IPS-18c (cell line): ENCODE data around the gene ANAPC15.
"Not testable (repeated sequence)": the region's sequence is repeated elsewhere in the genome, so short reads cannot be mapped to it uniquely, and the experiment has no call there.

Experiments used
- H3K4me3 ChIP-seq: 2 replicates; pipeline ENCODE4 v1.7.0; 2013; ENCODE audit warnings: low read depth, mild to moderate bottlenecking, low read length, moderate library complexity; ENCODE audit not compliant: insufficient read depth
- H3K9me3 ChIP-seq: one replicate; pipeline ENCODE4 v1.6.1; 2013; ENCODE audit warnings: mild to moderate bottlenecking, low read length, moderate library complexity; ENCODE audit not compliant: control insufficient read depth, insufficient read depth

Gene ANAPC15

DNA sequence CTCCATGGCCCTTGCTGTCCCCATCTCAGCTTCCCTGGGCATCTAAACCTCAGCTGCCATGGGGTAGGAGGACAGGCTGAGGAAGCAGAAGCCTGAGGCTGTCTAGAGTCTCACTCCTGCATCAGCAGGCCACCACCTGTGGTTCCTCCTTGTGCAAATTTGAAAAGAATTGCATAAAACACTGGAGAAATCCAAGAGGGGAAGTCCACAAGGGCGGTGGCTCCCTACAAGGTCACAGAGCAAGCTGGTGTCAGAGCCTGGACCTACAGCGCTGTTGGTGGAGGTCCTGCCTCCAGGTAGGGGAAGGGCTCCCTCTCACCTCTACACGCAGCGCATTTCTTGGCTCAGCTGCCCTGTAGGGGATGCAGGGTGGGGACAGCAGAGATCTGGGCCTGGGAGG lies 23.0 kb upstream of the ANAPC15 start, which contains the start of gene FOLR3:
Gene FOLR3 (plus strand): TSS at position 253 of the 400 bp plus-strand sequence. CDS start 228 bp downstream, outside the sequence.
- not testable (repeated sequence) for H3K9me3 ChIP-seq, H3K4me3 ChIP-seq

DNA sequence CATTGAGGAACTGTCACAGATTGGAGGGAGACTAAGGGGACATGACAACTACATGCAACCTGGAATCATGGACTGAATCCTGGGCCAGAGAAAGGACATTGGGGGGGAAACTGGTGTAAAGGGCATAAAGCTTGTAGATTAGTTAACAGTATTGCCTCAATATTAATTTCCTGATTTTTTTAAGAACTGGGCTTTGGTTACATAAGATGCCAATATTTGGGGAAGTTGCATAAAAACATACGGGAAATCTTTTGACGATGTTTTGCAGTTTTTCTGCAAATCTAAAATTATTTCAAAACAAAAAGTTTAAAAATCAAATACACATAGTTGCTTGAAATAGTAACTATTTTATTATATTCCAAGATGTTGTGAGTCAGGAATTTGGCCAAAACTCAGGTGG lies 20.2 kb upstream of the ANAPC15 start:
- Histone ChIP-seq H3K4me3 (no peak overlapping the region), H3K9me3 (no peaks in the 10 kb centered on the region)

DNA sequence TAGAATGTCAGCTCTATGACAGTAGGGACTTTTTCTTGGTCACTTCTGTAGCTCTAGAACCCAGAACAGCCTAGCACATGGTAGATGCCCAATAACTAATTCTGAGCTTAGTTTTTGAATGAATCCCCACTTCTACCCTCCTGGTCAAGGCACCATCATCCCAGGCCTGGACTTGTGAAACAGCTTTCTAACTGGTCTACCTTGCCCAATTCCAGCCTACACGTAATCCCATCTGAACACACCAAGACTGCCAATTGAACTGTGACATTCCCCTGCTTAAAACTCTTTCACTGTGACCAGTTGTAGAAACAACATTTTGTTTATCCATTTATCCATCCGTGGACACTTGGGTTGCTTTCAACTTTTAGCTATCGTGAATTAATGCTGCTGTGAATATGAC lies 16.9 kb upstream of the ANAPC15 start:
- H3K9me3 ChIP-seq = no peaks in the 10 kb centered on the region
- H3K4me3 ChIP-seq = no peak overlapping the region

DNA sequence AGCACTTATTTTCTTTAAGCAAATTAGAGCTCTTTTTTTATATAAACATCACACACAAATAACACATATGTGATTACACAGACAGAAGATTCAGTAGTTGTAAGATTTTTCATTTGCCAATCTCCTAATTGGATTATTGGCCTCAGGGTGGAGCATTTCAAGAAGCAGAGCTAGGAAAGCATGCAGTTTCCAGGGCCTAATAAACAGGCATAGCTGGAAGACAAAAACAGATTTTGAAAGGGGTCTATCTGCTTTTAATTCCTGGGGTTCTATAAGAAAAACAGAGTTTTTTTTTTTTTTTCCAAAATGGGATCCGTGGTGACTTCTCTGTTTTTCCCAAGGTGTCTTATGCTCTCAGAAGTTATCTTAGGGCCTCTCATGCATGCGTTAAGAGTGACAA lies 15.4 kb upstream of the ANAPC15 start:
- Histone ChIP-seq H3K4me3 (no peak overlapping the region), H3K9me3 (no peaks in the 10 kb centered on the region)

DNA sequence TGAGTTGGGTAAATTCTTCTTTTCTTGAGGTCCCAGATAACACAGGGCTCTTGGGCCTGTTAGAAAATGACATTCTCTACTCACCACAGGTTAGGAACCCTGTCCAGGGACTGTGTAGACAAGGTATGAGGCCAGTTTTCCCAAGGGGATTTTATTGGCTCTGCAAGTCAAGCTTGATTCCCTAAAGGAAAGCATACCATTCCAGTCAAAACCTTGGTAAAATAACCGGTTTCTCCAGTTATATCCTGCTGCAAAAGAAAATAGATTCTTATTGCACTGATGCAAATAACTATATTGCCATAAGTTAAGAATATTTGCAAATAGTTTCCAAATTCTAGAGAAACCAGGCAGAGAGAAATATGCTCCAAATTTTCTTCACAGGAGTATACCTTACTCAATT lies 13.5 kb upstream of the ANAPC15 start:
- Histone ChIP-seq H3K4me3 (no peak overlapping the region), H3K9me3 (no peaks in the 10 kb centered on the region)

DNA sequence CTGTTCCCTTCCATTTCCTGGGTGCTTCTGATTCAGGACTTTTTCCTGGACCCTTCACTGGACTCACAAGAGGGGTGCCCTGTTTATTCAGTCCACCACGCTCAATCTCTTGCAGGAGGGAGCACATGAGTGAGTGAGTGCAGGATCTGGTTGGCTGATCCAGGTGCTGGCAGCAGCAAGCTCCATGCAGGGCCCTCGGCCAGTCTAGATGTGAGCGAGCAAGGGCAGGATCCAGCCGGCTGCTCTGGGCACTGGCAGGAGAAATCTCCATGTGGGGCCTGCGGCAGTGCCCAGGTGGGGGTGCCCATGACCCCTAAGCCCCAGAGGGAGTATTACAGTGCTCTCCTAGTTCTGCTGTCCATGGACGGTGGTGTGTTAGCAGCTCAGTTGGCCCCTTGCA lies 11.6 kb upstream of the ANAPC15 start:
- no peaks in the 10 kb centered on the region for H3K9me3 ChIP-seq

DNA sequence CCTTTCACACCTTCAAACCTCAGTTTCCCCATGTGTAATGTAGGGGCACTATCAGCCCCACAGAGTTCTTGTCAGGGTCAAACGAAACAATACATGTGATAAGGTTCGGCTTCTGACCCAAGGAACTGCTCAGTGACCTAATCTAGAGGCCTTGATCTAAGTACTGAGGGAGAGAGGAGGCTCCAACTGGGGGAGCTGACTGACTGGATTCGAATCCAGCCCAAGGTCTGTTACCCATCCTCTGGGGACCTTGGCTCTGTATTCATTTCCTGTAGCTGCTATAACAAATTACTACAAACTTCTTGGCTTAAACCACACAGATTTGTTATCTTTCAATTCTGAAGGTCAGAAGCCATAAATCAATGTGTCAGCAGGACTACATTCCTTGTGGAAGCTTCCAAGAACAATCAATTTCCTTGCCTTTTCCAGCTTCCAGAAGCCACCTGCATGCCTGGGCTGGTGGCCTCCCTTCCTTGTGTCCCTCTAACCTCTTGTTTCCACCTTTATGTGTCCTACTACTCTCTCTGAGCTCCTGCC lies 10.7 kb upstream of the ANAPC15 start:
- Histone ChIP-seq H3K9me3 (no peaks in the 10 kb centered on the region), H3K4me3 (no peak overlapping the region)

More for the DNA sequence above, 11.6 kb upstream of the ANAPC15 start:
- H3K4me3 ChIP-seq = no peak overlapping the region

DNA sequence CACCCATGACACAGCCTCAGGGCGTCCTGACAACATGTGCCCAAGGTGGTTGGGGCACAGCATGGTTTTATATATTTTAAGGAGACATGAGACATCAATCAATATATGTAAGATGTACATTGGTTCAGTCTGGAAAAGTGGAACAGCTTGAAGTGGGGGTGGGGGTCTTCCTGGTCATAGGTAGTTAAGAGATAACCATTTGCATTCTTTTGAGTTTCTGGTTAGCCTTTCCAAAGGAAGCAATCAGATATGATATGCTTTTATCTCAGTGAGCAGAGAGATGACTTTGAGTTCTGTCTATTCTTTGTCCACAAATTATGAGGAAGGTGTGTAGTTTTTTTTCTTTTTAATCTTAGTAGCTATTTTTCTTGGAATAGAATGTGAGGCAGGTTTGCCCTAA lies 10.1 kb upstream of the ANAPC15 start:
- Histone ChIP-seq H3K9me3 (no peaks in the 10 kb centered on the region), H3K4me3 (no peak overlapping the region)

DNA sequence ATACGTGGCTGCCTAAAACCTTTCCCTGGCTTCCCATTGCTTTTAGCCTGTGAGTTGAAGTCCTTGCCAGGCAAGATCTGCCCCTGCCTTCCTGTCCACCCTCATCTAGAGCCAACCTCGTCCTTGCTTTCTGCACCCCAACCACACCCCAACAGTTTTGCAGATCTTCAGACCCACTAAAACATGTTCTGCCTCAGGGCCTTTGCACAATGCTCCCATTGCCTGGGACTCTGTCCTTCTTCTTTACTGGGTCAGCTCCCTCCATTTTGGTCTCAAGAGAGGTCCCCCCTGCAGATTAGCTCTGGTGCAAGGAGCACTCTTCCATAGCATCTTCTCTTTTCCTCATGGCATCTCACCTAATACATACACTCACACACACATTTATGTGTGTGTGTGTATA lies 8.4 kb upstream of the ANAPC15 start:
- Histone ChIP-seq H3K4me3 (no peak overlapping the region), H3K9me3 (no peaks in the 10 kb centered on the region)

DNA sequence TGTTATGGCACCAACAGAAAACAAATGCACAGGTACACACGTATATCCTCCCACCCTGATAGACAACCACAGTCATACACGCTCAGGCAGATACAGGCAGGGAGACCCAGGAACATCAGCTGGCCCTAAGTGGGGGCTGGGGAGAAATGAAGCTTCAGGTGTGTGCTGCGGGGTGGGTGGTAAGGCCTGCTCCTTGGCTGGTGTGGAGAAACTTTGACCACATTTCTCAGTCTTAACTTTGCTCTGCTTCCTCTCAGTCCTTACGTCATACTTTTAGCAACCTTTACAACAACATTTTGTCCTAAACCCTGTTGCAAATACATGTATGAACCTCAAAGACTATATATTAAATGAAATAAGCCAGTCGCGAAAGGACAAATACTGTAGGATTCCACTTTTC lies 6.7 kb upstream of the ANAPC15 start:
- H3K9me3 ChIP-seq = no peaks in the 10 kb centered on the region
- no peak overlapping the region for H3K4me3 ChIP-seq

DNA sequence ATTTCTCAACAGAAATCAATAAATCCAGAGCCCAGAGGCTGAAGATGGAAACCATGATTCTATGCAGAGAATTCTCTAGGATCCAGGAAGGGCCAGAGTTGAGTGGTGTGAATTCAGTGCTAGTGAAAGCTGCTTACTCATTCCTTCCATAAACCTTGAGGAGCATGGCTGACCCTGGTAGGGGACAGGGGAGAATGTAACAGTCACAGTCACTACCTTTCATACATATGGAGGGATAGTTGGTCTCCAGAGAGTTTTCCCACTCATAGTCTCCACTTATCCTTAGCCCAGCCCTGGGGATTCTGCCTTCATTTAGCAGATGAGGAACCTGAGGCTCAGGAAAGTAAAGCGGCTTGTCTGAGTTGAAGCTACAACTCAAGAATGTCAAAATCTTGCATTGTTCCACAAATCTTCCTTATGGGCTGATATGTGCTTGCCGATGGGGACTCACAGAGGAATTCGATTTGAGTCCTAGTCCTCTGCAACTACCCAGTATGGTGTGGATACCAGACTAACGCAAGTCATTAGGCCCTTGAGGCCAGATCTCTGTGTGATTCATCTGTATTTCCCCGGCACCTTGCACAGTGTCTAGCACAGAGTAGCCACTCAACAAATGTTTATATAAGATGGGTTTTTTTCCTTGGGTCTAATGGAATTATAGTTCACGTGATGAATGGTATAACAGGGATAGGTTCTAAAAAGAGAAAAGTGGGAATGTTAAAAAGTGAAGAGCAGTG lies 3.7 kb upstream of the ANAPC15 start:
- Histone ChIP-seq H3K4me3 (no peak overlapping the region), H3K9me3 (no peaks in the 10 kb centered on the region)

DNA sequence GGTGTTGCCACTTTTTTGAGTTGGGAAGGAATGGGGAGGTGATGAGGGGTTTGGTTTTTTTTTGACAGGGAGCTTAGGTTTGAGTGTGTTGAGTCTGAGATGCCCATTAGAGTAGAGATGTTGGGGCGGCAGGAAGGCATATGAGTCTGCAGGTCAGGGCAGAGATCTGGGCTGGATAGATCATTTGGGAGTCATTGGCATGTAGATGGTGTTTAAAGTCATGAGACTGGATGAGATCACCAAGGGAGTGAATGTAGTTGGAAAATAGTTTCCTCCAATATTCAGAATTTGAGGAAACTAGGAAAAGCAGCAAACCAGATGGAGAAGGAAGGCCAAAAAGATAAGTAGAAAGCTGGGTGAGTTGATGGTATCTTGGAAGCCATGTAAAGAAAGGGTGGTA lies 2.1 kb upstream of the ANAPC15 start:
- no peak overlapping the region for H3K4me3 ChIP-seq
- H3K9me3 ChIP-seq = no peaks in the 10 kb centered on the region

DNA sequence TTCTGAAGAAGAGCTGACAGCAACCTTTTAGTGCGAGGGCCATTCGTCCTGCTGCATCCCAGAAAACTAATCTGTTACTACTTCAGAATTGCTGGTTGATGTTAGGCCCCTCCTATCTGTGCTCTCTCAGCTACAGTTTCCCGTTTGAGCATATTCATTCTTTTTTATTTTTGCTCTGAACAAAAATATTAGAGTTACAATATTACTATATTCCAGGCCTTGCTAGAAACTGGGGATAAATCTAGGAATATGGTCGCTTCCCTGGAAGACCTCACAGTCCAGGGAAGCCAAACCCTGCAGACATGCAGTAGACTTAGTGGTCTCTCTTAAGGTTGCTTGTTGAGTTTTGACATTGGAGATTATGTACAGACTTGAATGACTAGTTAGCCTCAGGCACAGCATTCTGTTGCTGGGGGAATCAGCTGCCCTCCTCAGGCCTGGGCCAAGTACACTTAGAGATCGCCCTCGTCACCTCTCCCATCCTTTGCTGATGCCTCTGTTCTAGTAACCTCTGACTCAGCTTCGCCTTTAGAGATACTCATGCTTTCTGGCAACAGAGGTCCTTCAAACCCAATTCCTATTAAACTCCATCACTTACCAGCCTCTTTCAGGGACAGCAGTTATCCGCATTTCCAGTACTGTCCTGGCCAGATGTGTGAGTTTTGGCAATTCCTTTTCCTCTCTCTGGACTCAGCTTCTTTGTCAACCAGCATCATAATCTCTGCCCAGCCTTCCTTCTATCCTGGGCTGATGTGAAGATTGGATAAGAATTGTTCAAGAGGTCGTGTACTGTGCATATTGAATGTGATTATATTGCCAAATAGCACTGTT lies 698 bp upstream of the ANAPC15 start:
- Histone ChIP-seq H3K9me3 (no peaks in the 10 kb centered on the region), H3K4me3 (peak overlapping the region; percentile 86)

DNA sequence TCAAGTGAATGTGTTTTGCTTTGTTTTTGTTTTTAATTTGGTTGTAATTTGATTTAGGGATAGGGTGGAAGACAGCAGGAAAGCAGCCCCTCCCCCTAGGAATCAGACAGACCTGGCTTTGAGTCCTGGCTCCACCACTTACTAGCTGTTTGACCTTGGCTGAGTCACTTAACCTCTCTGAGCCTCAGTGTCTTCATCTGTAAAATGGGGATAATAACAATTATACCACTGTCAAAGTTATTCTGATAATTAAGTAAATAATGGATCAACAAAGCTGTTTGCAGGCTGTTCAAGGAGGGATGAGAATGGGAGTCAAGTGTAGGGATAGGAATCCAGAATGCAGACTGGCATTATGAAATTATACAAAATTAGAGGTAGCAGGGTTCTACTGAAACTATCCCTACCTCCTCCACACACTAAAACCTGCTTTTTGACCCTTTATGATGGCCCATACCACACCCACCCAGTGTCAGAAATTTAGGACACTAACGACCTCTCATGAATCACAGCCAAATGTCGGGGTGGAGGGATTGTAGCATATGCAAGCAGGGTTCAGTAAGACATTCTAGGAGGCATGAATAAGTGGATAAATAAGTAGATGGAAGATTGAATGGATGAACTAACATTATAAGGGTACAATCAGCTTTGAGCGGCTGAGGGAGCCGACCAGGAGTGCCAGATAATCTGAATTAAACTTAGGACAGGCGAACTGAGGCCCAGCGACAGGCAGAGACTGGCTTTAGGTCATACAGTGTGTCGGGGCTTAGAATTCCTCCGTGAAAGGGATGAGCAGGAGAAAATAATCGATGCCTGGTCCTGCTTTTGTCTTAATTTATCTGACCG lies 974 bp downstream of the ANAPC15 start:
- Histone ChIP-seq H3K4me3 (peak overlapping the region; percentile 86), H3K9me3 (no peaks in the 10 kb centered on the region)

DNA sequence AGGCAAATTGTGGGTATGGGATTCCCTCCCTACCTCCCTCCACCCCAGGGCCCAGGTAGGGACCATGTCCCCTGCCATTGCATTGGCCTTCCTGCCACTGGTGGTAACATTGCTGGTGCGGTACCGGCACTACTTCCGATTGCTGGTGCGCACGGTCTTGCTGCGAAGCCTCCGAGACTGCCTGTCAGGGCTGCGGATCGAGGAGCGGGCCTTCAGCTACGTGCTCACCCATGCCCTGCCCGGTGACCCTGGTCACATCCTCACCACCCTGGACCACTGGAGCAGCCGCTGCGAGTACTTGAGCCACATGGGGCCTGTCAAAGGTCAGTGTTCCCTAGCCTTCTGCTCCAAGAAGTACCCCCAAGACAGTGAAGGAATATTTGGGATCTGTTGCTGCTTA lies 6.6 kb downstream of the ANAPC15 start, which contains the start of gene TOMT:
Gene TOMT (plus strand): TSS at position 37 of the 400 bp plus-strand sequence. CDS start 28 bp downstream, at position 65.
- H3K9me3 ChIP-seq = no peaks in the 10 kb centered on the region
- H3K4me3 ChIP-seq = no peak within 1 kb of the TSS

DNA sequence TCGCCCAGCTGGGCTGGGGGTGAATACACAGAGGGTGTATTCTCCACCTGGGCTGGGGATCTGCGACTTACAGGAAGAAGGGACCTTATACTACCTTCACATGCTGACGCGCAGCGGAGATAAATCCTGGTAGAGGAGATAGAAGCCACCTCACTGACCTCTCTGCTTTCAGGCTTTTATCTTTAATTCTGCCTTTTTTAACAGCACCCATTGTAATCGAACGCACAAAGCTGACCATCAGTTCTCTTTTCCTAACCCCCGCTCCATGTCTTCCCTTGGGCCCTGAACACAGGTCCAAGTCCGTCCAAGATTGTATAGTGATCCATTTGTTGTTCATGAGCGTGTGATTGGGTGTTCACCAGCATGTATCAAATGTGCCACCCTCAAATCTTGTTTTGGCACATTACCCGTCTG lies 8.7 kb downstream of the ANAPC15 start:
- H3K4me3 ChIP-seq = peak overlapping the region; percentile 29; the same call in 1 of the 2 replicates
- no peaks in the 10 kb centered on the region for H3K9me3 ChIP-seq
